Tibial artery (tissue), 4 donors: ENCODE data around the gene C14orf93.

ENCODE experiments used
- DNase-seq, 2 donors: peaks; one replicate each; pipeline ENCODE4 v3.0.0-alpha.2; 2019
- H3K27ac ChIP-seq, 2 donors: fragments of 200-600 bp; sonication (generic) in 1 of 2; 1 replicate in 1 of 2; 2 replicates in 1 of 2; pipeline ENCODE4 v1.5.1; 2018 to 2019; ENCODE audit warnings: mild to moderate bottlenecking in 1 of 2
- H3K27me3 ChIP-seq, 2 donors: fragments of 200-600 bp; sonication (generic) in 1 of 2; one replicate each; pipeline versions ENCODE4 v1.5.1 to v1.6.0; 2016 to 2019
- H3K36me3 ChIP-seq, 3 donors: fragments of 200-600 bp; sonication (generic) in 2 of 3; one replicate each; pipeline ENCODE4 v1.5.1; 2016 to 2019; ENCODE audit warnings: mild to moderate bottlenecking in 2 of 3
- H3K4me1 ChIP-seq, 4 donors: fragments of 200-600 bp; sonication (generic) in 2 of 4; 1 replicate in 3 of 4; 2 replicates in 1 of 4; pipeline ENCODE4 v1.5.1; 2016 to 2019
- H3K4me3 ChIP-seq, 2 donors: fragments of 200-600 bp; sonication (generic) in 1 of 2; 1 replicate in 1 of 2; 2 replicates in 1 of 2; pipeline ENCODE4 v1.5.1; 2018 to 2019; ENCODE audit warnings: mild to moderate bottlenecking in 2 of 2
- H3K9me3 ChIP-seq, 3 donors: fragments of 200-600 bp; sonication (generic) in 1 of 3; one replicate each; pipeline ENCODE4 v1.5.1; 2016 to 2019
- intact Hi-C: fragments of 100-400 bp; cut with DNase I; formaldehyde crosslinking; loops from one replicate; pipeline ENCODE4 v1.15.0; 2023; ENCODE audit warnings: low total_unique reads
- TF ChIP-seq, protein P1 (sequence below), 2 experiments: fragments of 200-600 bp in 1 of 2; fragments of 450-650 bp in 1 of 2; IDR thresholded peaks; one replicate each; pipeline ENCODE4 v1.5.1; 2017 to 2019; ENCODE audit warnings: antibody characterized with exemption in 2 of 2, mild to moderate bottlenecking in 1 of 2, moderate library complexity in 1 of 2

Gene C14orf93

DNA sequence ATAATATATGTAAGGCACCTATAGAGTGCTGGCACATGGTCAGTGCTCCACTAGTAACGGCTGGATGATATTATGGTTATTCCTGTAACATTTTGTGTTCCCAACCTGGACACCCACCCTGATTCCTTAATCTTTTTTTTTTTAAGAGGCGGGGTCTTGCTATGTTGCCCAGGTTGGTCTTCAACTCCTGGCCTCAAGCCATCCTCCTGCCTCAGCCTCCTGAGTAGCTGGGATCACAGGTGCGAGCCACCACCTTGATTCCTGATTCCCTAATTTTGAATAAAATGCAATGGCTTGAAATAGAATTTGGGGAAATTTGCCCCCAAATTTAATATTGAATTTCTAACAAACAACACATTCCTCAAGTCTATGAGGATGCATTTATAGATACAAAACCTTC is 7.4 kb downstream of the C14orf93 start:
- H3K36me3 ChIP-seq = peaks cover 0 to 10% (median 5%) of the 10 kb centered on the region in 3 donors
- H3K4me1 ChIP-seq = peaks cover 0 to 10% (median 9%) of the 10 kb centered on the region in 4 donors
- H3K27me3 ChIP-seq = no peaks in the 10 kb centered on the region
- DNase-seq = no peak
- no peak overlapping the region for H3K27ac ChIP-seq
- intact Hi-C loops = no loop called here
- no peaks in the 10 kb centered on the region for H3K9me3 ChIP-seq
- H3K4me3 ChIP-seq = no peak overlapping the region
- TF ChIP-seq, protein P1, sequence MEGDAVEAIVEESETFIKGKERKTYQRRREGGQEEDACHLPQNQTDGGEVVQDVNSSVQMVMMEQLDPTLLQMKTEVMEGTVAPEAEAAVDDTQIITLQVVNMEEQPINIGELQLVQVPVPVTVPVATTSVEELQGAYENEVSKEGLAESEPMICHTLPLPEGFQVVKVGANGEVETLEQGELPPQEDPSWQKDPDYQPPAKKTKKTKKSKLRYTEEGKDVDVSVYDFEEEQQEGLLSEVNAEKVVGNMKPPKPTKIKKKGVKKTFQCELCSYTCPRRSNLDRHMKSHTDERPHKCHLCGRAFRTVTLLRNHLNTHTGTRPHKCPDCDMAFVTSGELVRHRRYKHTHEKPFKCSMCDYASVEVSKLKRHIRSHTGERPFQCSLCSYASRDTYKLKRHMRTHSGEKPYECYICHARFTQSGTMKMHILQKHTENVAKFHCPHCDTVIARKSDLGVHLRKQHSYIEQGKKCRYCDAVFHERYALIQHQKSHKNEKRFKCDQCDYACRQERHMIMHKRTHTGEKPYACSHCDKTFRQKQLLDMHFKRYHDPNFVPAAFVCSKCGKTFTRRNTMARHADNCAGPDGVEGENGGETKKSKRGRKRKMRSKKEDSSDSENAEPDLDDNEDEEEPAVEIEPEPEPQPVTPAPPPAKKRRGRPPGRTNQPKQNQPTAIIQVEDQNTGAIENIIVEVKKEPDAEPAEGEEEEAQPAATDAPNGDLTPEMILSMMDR (IDR thresholded peaks at IDR 0.05) = no peak

DNA sequence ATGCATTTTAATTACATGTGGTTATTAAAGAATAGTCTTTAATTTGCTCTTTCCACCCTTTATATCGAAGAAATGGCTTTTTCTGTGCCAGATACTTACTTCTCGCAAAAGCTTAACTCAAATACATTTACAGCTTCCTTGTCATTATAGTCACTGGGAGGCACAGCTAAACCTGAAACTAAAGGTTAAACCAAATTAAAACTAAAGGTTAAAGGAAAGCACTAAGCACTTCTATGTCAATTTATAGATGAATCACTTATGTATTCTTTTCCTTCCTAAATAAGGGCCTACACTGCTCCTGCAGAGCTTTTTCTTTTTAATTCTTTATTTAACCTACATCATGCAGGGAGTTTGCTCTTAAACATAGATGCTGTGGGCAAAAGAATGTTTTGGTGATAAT is 9.1 kb downstream of the C14orf93 start:
- Histone ChIP-seq H3K4me3 (no peak overlapping the region), H3K36me3 (peaks cover 0 to 10% (median 5%) of the 10 kb centered on the region in 3 donors), H3K27me3 (no peaks in the 10 kb centered on the region), H3K27ac (no peak overlapping the region), H3K9me3 (no peaks in the 10 kb centered on the region), H3K4me1 (peaks cover 0 to 1% (median 0%) of the 10 kb centered on the region in 4 donors)
- intact Hi-C loops = no loop called here
- DNase-seq = no peak
- TF ChIP-seq, protein P1 (IDR thresholded peaks at IDR 0.05) = no peak

DNA sequence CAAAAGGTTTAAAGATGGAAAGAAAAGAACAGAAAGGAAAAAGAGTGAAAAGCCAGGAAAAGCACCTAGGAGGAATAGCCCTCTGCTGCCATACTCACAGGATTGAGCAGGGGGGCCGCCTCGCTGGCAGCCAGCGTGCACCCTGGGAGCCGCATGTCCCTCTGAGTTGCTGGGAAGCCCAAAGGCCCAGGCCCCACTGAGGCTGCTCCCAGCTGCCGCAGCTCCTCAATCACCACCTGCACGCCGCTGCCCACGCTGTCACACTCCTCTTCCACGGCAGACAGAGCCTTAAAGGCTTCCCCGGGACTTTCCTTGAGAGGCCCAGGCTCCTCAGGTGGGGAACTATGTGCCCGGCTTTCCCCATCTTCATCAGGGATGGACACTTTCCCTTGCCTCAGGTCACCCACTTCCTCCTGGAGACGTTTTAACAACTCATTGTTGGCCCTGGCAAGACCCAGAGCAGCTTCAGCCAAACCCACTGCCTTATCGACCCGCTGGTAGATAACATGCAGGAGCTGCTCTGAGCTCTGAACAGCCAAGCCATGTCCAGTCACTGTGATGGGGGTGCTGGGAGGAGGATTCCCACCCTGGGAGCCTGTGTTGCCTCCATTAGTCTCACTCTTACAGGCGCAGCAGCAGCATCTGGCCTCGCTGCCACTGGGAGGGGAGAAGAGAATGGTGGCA is 11.5 kb downstream of the C14orf93 start:
- H3K4me3 ChIP-seq = no peak overlapping the region
- peaks cover 0 to 10% (median 5%) of the 10 kb centered on the region in 3 donors for H3K36me3 ChIP-seq
- H3K27me3 ChIP-seq = no peaks in the 10 kb centered on the region
- intact Hi-C loops = no loop called here
- no peaks in the 10 kb centered on the region for H3K9me3 ChIP-seq
- no peak for DNase-seq
- H3K27ac ChIP-seq = no peak overlapping the region
- H3K4me1 ChIP-seq = peaks cover 0 to 5% (median 0%) of the 10 kb centered on the region in 4 donors
- TF ChIP-seq, protein P1 (IDR thresholded peaks at IDR 0.05) = no peak

DNA sequence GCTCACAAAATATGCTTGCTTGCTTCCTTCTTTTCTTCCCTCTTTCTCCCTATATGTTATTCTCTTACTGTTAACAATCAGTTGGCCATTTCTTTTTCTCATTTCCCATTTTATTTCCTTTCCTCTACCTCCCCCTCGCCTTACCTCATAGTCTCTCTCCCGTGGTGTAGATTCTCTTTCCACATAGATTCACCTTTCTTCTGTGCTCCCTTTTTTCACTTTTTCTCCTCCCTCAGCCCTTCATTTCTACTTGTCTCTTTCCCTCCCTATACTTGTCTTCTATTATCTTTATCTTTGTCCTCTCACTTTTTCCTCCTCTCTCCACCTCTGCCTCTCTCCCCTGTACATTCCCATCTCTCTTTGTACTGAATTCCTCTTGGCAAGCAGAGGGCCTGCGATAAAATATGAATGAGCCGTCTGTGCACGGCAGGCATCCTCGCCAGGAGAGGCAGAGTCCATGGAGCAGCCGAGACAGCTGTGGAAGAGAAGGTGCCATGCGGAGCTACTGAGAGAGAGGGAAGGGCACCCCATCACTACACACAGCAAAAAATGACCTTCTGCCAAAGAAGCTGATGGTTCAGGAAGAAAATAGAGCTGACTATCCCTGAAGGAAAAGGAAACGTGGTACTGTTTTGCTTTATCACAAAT is 12.1 kb downstream of the C14orf93 start:
- DNase-seq = no peak
- no peak overlapping the region for H3K27ac ChIP-seq
- TF ChIP-seq, protein P1 (IDR thresholded peaks at IDR 0.05) = no peak
- peaks cover 0 to 5% (median 0%) of the 10 kb centered on the region in 4 donors for H3K4me1 ChIP-seq
- intact Hi-C loops = no loop called here
- no peak overlapping the region for H3K4me3 ChIP-seq
- no peaks in the 10 kb centered on the region for H3K9me3 ChIP-seq
- H3K27me3 ChIP-seq = no peaks in the 10 kb centered on the region
- peaks cover 0 to 10% (median 5%) of the 10 kb centered on the region in 3 donors for H3K36me3 ChIP-seq

DNA sequence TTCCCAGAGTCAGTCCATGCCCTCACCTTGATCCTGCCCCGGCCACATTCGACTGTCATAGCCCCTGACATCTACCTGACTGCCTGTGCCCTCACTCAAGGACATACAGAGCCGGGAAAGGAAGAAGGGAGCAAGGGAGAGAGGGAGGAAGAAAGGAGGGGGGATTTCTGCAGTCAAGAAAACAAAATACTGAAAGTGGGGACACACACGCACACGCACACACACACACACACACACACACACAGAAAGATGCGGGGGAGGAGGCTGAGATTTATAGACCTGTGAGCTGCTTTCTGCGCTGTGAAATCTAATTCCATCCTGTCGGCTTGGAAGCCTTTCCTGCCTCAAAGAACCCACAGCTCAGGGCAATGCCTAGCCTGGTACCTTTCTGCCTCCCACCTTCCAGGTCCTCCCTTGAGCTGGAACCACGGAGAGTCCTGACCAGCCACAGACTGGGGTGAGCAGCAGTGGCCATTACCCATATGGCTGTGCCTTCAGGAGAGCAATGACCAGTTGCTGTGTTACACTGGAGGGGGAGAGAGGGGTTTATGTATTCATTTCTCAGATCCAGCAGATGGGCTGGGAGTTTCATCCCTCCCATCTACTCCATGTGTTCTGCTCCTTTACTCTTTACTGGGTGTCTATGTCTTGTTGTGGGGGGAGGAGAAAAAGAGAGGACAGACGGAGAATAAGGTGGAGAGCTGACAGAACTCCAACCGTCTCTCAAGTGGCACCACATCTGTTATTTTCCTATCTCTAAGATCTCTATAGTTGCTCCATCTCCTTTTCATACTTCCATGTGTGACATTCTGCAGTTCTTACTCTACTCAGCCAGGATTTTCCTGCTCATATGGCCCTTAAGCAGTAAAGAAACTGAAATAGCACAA is 12.9 kb downstream of the C14orf93 start:
- intact Hi-C loops = no loop called here
- Histone ChIP-seq H3K36me3 (peaks cover 0 to 10% (median 5%) of the 10 kb centered on the region in 3 donors), H3K27me3 (no peaks in the 10 kb centered on the region), H3K4me1 (peaks cover 0 to 5% (median 0%) of the 10 kb centered on the region in 4 donors), H3K9me3 (no peaks in the 10 kb centered on the region), H3K4me3 (no peak overlapping the region), H3K27ac (no peak overlapping the region)
- DNase-seq = no peak
- TF ChIP-seq, protein P1 (IDR thresholded peaks at IDR 0.05) = no peak
